Stimulated activated CD4-positive, alpha-beta T cell treated with anti-CD3 and anti-CD28 coated beads, Interleukin-15, amount 100 ng/mL, for 1 hour (primary cell): ENCODE results near the gene SPDL1.

Experiments used
- DNase-seq, 2 donors: peaks; one replicate each; pipeline ENCODE4 v3.0.0-alpha.2; 2020; ENCODE audit warnings: low read depth in 1 of 2, low spot score in 1 of 2

Gene SPDL1

GRCh38 chr5:169628892-169629291 lies 45.3 kb downstream of the SPDL1 start:
- no peak for DNase-seq

- DNase-seq = no peak
Observed at GRCh38 chr5:169629847-169630548, 46.4 kb downstream of the SPDL1 start.

- no peak for DNase-seq
Observed at GRCh38 chr5:169631360-169631759, 47.8 kb downstream of the SPDL1 start.

GRCh38 chr5:169632946-169633345 lies 49.4 kb downstream of the SPDL1 start:
- DNase-seq = no peak

- no peak for DNase-seq
Observed at GRCh38 chr5:169634606-169635005, 51.0 kb downstream of the SPDL1 start.

- DNase-seq = no peak
Observed at GRCh38 chr5:169635936-169636335, 52.4 kb downstream of the SPDL1 start.

- DNase-seq = no peak
Observed at GRCh38 chr5:169636477-169637084, 53.0 kb downstream of the SPDL1 start.

- peak; percentile 37 to 46 for DNase-seq
Observed at GRCh38 chr5:169637085-169637548, 53.5 kb downstream of the SPDL1 start, which contains the start of gene DOCK2. TSS of gene DOCK2 (plus strand) at chr5:169637275. CDS start at chr5:169637327, 52 bp downstream.

- DNase-seq = peak; percentile 38 to 53
Observed at GRCh38 chr5:169637549-169638121, 54.1 kb downstream of the SPDL1 start.

- DNase-seq = no peak
Observed at GRCh38 chr5:169641253-169641652, 57.7 kb downstream of the SPDL1 start.

GRCh38 chr5:169646856-169647255 lies 63.3 kb downstream of the SPDL1 start:
- no peak for DNase-seq

- no peak for DNase-seq
Observed at GRCh38 chr5:169647566-169647965, 64.0 kb downstream of the SPDL1 start.

GRCh38 chr5:169648725-169649310 lies 65.2 kb downstream of the SPDL1 start:
- no peak for DNase-seq

GRCh38 chr5:169649486-169649885 lies 65.9 kb downstream of the SPDL1 start:
- DNase-seq = no peak

- no peak for DNase-seq
Observed at GRCh38 chr5:169650701-169651331, 67.2 kb downstream of the SPDL1 start.

- DNase-seq = no peak
Observed at GRCh38 chr5:169651526-169651925, 68.0 kb downstream of the SPDL1 start.

GRCh38 chr5:169652057-169652456 lies 68.5 kb downstream of the SPDL1 start:
- DNase-seq = no peak

- no peak for DNase-seq
Observed at GRCh38 chr5:169653091-169653490, 69.5 kb downstream of the SPDL1 start.
